PC-3 (cell line): ENCODE data around the gene OGT. TPM values are rescaled to one million over a fixed set of nuclear protein-coding genes. Genes with fewer than 3 reads are reported as not detected.
"Not testable (repeated sequence)": the region's sequence is repeated elsewhere in the genome, so short reads cannot be mapped to it uniquely, and the experiment has no call there.

Experiments used
- ATAC-seq: fragments of 200-7000 bp; cut with Tn5 transposase; 2 replicates; pipeline ENCODE4 v1.9.1; 2020; ENCODE audit warnings: mild to moderate bottlenecking, moderate library complexity
- BruUV-seq: library from RNA; stranded (reverse); fragments of 400-500 nt; replicated peaks from 2 replicates; lab custom pipeline; 2021; lab: Mats Ljungman, UMichigan
- CTCF ChIA-PET: fragments of 300-600 bp; sonication (Branson Sonifier 250); formaldehyde crosslinking; loops from one replicate; lab custom pipeline; 2022; ENCODE audit warnings: antibody characterized with exemption; lab: Charles Lee
- POLR2A ChIA-PET: fragments of 300-600 bp; sonication (Branson Sonifier 250); formaldehyde crosslinking; loops from one replicate; lab custom pipeline; 2022; ENCODE audit warnings: antibody characterized with exemption; ENCODE audit not compliant: unreplicated experiment; lab: Charles Lee
- DNase-seq: peaks from one replicate; pipeline ENCODE4 v3.0.0-alpha.2; 2015
- H2AFZ ChIP-seq: fragments of 300-600 bp; sonication (generic); 2 replicates; pipeline ENCODE4 v1.6.0; 2016; ENCODE audit warnings: antibody characterized with exemption, low read length
- H3F3A ChIP-seq: fragments of 300-600 bp; sonication (generic); one replicate; pipeline ENCODE4 v1.6.0; 2017; ENCODE audit warnings: antibody characterized with exemption, low read length, control low read depth, mild to moderate bottlenecking; ENCODE audit not compliant: unreplicated experiment
- H3K27ac ChIP-seq: fragments of 300-600 bp; sonication (generic); 2 replicates; pipeline ENCODE4 v1.5.1; 2016; ENCODE audit warnings: mild to moderate bottlenecking, low read length
- H3K27me3 ChIP-seq: fragments of 300-600 bp; sonication (generic); 2 replicates; pipeline ENCODE4 v1.6.1; 2016; ENCODE audit warnings: low read length, mixed read lengths
- H3K36me3 ChIP-seq: fragments of 300-600 bp; sonication (generic); 2 replicates; pipeline ENCODE4 v1.6.1; 2016; ENCODE audit warnings: low read depth, mixed run types, low read length, mixed read lengths
- H3K4me1 ChIP-seq: fragments of 300-600 bp; sonication (generic); 2 replicates; pipeline ENCODE4 v1.5.1; 2016; ENCODE audit warnings: low read length; ENCODE audit not compliant: insufficient read depth
- H3K4me2 ChIP-seq: fragments of 300-600 bp; sonication (generic); 2 replicates; pipeline ENCODE4 v1.6.0; 2016; ENCODE audit warnings: low read length
- H3K4me3 ChIP-seq: fragments of 300-600 bp; sonication (generic); 2 replicates; pipeline ENCODE4 v1.5.1; 2016; ENCODE audit warnings: mild to moderate bottlenecking, low read length, mixed read lengths
- H3K79me2 ChIP-seq: fragments of 300-600 bp; sonication (generic); 2 replicates; pipeline ENCODE4 v1.6.1; 2017; ENCODE audit warnings: low read length, mixed read lengths
- H3K9ac ChIP-seq: fragments of 300-600 bp; sonication (generic); 2 replicates; pipeline ENCODE4 v1.6.0; 2016; ENCODE audit warnings: mild to moderate bottlenecking, low read length
- H3K9me2 ChIP-seq: fragments of 300-600 bp; sonication (generic); replicated peaks from 2 replicates; pipeline ENCODE4 v1.6.1; 2016; ENCODE audit warnings: mixed run types, low read length, mixed read lengths
- H3K9me3 ChIP-seq: fragments of 300-600 bp; sonication (generic); 2 replicates; pipeline ENCODE4 v1.6.1; 2016; ENCODE audit warnings: low read length, mixed read lengths
- H4K20me1 ChIP-seq: fragments of 300-600 bp; sonication (generic); 2 replicates; pipeline ENCODE4 v1.6.1; 2016; ENCODE audit warnings: low read length, mixed read lengths
- CTCF ChIP-seq: fragments of 300-600 bp; sonication (generic); conservative IDR thresholded peaks from 2 replicates; pipeline ENCODE4 v1.5.1; 2017; ENCODE audit warnings: antibody characterized with exemption, low read depth, mild to moderate bottlenecking, low read length
- EZH2 ChIP-seq: fragments of 300-600 bp; sonication (generic); IDR thresholded peaks from one replicate; pipeline ENCODE4 v1.6.1; 2017; ENCODE audit warnings: antibody characterized with exemption, mild to moderate bottlenecking, low read length; ENCODE audit not compliant: unreplicated experiment
- EZH2phosphoT487 ChIP-seq: fragments of 300-600 bp; sonication (generic); IDR thresholded peaks from 2 replicates; pipeline ENCODE4 v1.6.1; 2018; ENCODE audit warnings: mild to moderate bottlenecking, antibody characterized with exemption, low read length, borderline replicate concordance
- intact Hi-C: fragments of 100-400 bp; cut with micrococcal nuclease; formaldehyde crosslinking; loops from 2 replicates; pipeline ENCODE4 v1.9.0; 2023
- total RNA-seq: library from RNA; depleted of rRNA; stranded (reverse); fragments of >200 nt; gene quantifications from 2 replicates; pipeline ENCODE4 v1.2.3, GENCODE V29; 2014

The OGT gene
- total RNA-seq, 1 experiment from 2014 or later = 99.8 TPM

GRCh38 chrX:71609095-71609750 lies 76.3 kb downstream of the OGT start:
- ChIA-PET POLR2A (no interaction called here), CTCF (no interaction called here)
- Histone ChIP-seq H3K4me3 (no peak overlapping the region), H3F3A (no peaks in the 10 kb centered on the region), H3K27ac (no peak overlapping the region), H3K9me2 (no peaks in the 10 kb centered on the region), H2AFZ (no peak overlapping the region), H3K9me3 (no peaks in the 10 kb centered on the region), H3K4me2 (no peak overlapping the region), H3K79me2 (no peaks in the 10 kb centered on the region), H3K4me1 (no peaks in the 10 kb centered on the region), H3K27me3 (no peaks in the 10 kb centered on the region), H3K9ac (no peak overlapping the region), H3K36me3 (peaks cover 13% of the 10 kb centered on the region; the same call in 1 of the 2 replicates), H4K20me1 (no peaks in the 10 kb centered on the region)
- intact Hi-C loops = no loop called here
- ATAC-seq (no peak), DNase-seq (no peak)
- no TSS peak for BruUV-seq
- TF ChIP-seq CTCF (no peak), EZH2 (no peak), EZH2phosphoT487 (no peak)

- POLR2A ChIA-PET, H3K4me2 ChIP-seq, H3K4me3 ChIP-seq, ATAC-seq, H3K9ac ChIP-seq, H3K79me2 ChIP-seq, intact Hi-C loops, H3K27ac ChIP-seq, H3F3A ChIP-seq, H3K9me3 ChIP-seq, CTCF ChIA-PET, DNase-seq, H4K20me1 ChIP-seq, H2AFZ ChIP-seq, BruUV-seq, H3K9me2 ChIP-seq, H3K4me1 ChIP-seq, H3K27me3 ChIP-seq: not testable (repeated sequence)
- H3K36me3 ChIP-seq = peaks cover 10% of the 10 kb centered on the region; the same call in 1 of the 2 replicates
These were observed 78.8 kb downstream of the OGT start for GRCh38 chrX:71611736-71612135.

GRCh38 chrX:71612256-71612655 lies 79.4 kb downstream of the OGT start:
- Histone ChIP-seq H2AFZ (no peak overlapping the region), H3K36me3 (peaks cover 10% of the 10 kb centered on the region; the same call in 1 of the 2 replicates), H3K9ac (no peak overlapping the region), H3K4me3 (no peak overlapping the region), H3K79me2 (no peaks in the 10 kb centered on the region), H3K27me3 (no peaks in the 10 kb centered on the region), H3K9me3 (no peaks in the 10 kb centered on the region), H3K27ac (no peak overlapping the region), H3F3A (no peaks in the 10 kb centered on the region), H4K20me1 (no peaks in the 10 kb centered on the region), H3K4me1 (no peaks in the 10 kb centered on the region), H3K9me2 (no peaks in the 10 kb centered on the region), H3K4me2 (no peak overlapping the region)
- TF ChIP-seq EZH2 = no peak
- TF ChIP-seq EZH2phosphoT487 = no peak
- no peak for TF ChIP-seq CTCF
- intact Hi-C loops = no loop called here
- no TSS peak for BruUV-seq
- DNase-seq (no peak), ATAC-seq (no peak)
- ChIA-PET CTCF (no interaction called here), POLR2A (no interaction called here)
